Measurements from ENCODE around the gene ATP2B3.

Gene ATP2B3

GRCh38 chrX:153611298-153612095 lies 94.1 kb downstream of the ATP2B3 start:
- H3K4me3 ChIP-seq: no peak overlapping the region
- TF ChIP-seq FOXP2 (optimal IDR thresholded peaks at IDR 0.05; ENCODE audit: control extremely low read depth, extremely low read length, insufficient read depth): no peak
- TF ChIP-seq EZH2 (IDR thresholded peaks at IDR 0.05): no peak
- TF ChIP-seq POLR2AphosphoS5 (IDR thresholded peaks at IDR 0.05; ENCODE audit: borderline replicate concordance, low read depth, low read length): no peak
- no peaks in the 10 kb centered on the region for H3K36me3 ChIP-seq (ENCODE audit: insufficient read depth, low read length)
- H3K27ac ChIP-seq: no peak overlapping the region
- DNase-seq (ENCODE audit: low read depth, low spot score): no peak
- H3K9ac ChIP-seq (ENCODE audit: insufficient read length): no peak overlapping the region
- H3K9me3 ChIP-seq (ENCODE audit: low read depth, low read length): no peaks in the 10 kb centered on the region

- DNase-seq (ENCODE audit: low read depth, low spot score): no peak
- H3K36me3 ChIP-seq (ENCODE audit: insufficient read depth, low read length): no peaks in the 10 kb centered on the region
- no peak overlapping the region for H3K27ac ChIP-seq
Observed at GRCh38 chrX:153612413-153612812, 95.0 kb downstream of the ATP2B3 start.

GRCh38 chrX:153614818-153615217 lies 97.4 kb downstream of the ATP2B3 start:
- Histone ChIP-seq H3K9ac (ENCODE audit: insufficient read length) (no peak overlapping the region), H3K4me3 (no peak overlapping the region), H3K27ac (no peak overlapping the region), H3K9me3 (ENCODE audit: low read depth, low read length) (no peaks in the 10 kb centered on the region), H3K36me3 (ENCODE audit: insufficient read depth, low read length) (no peaks in the 10 kb centered on the region)
- no peak for DNase-seq (ENCODE audit: low read depth, low spot score)
- TF ChIP-seq POLR2AphosphoS5 (IDR thresholded peaks at IDR 0.05; ENCODE audit: borderline replicate concordance, low read depth, low read length) (no peak), FOXP2 (optimal IDR thresholded peaks at IDR 0.05; ENCODE audit: control extremely low read depth, extremely low read length, insufficient read depth) (no peak), EZH2 (IDR thresholded peaks at IDR 0.05) (no peak)

More at GRCh38 chrX:153612413-153612812, 95.0 kb downstream of the ATP2B3 start:
- Histone ChIP-seq H3K9ac (ENCODE audit: insufficient read length) (no peak overlapping the region), H3K9me3 (ENCODE audit: low read depth, low read length) (no peaks in the 10 kb centered on the region), H3K4me3 (no peak overlapping the region)
- TF ChIP-seq POLR2AphosphoS5 (IDR thresholded peaks at IDR 0.05; ENCODE audit: borderline replicate concordance, low read depth, low read length) (no peak), FOXP2 (optimal IDR thresholded peaks at IDR 0.05; ENCODE audit: control extremely low read depth, extremely low read length, insufficient read depth) (no peak), EZH2 (IDR thresholded peaks at IDR 0.05) (no peak)

GRCh38 chrX:153620576-153620975 lies 103.1 kb downstream of the ATP2B3 start:
- TF ChIP-seq FOXP2 (optimal IDR thresholded peaks at IDR 0.05; ENCODE audit: control extremely low read depth, extremely low read length, insufficient read depth) (no peak), POLR2AphosphoS5 (IDR thresholded peaks at IDR 0.05; ENCODE audit: borderline replicate concordance, low read depth, low read length) (no peak), EZH2 (IDR thresholded peaks at IDR 0.05) (no peak)
- DNase-seq (ENCODE audit: low read depth, low spot score): no peak
- no peak overlapping the region for H3K4me3 ChIP-seq

GRCh38 chrX:153621949-153622598 lies 104.6 kb downstream of the ATP2B3 start:
- Histone ChIP-seq H3K9me3 (ENCODE audit: low read depth, low read length) (no peaks in the 10 kb centered on the region), H3K9ac (ENCODE audit: insufficient read length) (no peak overlapping the region), H3K36me3 (ENCODE audit: insufficient read depth, low read length) (no peaks in the 10 kb centered on the region), H3K27ac (no peak overlapping the region), H3K4me3 (no peak overlapping the region)
- DNase-seq (ENCODE audit: low read depth, low spot score): no peak
- no peak for TF ChIP-seq FOXP2 (optimal IDR thresholded peaks at IDR 0.05; ENCODE audit: control extremely low read depth, extremely low read length, insufficient read depth)
- no peak for TF ChIP-seq POLR2AphosphoS5 (IDR thresholded peaks at IDR 0.05; ENCODE audit: borderline replicate concordance, low read depth, low read length)
- no peak for TF ChIP-seq EZH2 (IDR thresholded peaks at IDR 0.05)

More at GRCh38 chrX:153620576-153620975, 103.1 kb downstream of the ATP2B3 start:
- no peak overlapping the region for H3K9ac ChIP-seq (ENCODE audit: insufficient read length)
- no peak overlapping the region for H3K27ac ChIP-seq
- no peaks in the 10 kb centered on the region for H3K9me3 ChIP-seq (ENCODE audit: low read depth, low read length)
- no peaks in the 10 kb centered on the region for H3K36me3 ChIP-seq (ENCODE audit: insufficient read depth, low read length)

GRCh38 chrX:153622661-153623309 lies 105.3 kb downstream of the ATP2B3 start:
- TF ChIP-seq FOXP2 (optimal IDR thresholded peaks at IDR 0.05; ENCODE audit: control extremely low read depth, extremely low read length, insufficient read depth): no peak
- no peak for TF ChIP-seq POLR2AphosphoS5 (IDR thresholded peaks at IDR 0.05; ENCODE audit: borderline replicate concordance, low read depth, low read length)
- TF ChIP-seq EZH2 (IDR thresholded peaks at IDR 0.05): no peak
- no peak for DNase-seq (ENCODE audit: low read depth, low spot score)
- Histone ChIP-seq H3K4me3 (no peak overlapping the region), H3K27ac (no peak overlapping the region), H3K9me3 (ENCODE audit: low read depth, low read length) (no peaks in the 10 kb centered on the region), H3K36me3 (ENCODE audit: insufficient read depth, low read length) (no peaks in the 10 kb centered on the region), H3K9ac (ENCODE audit: insufficient read length) (no peak overlapping the region)

- Histone ChIP-seq H3K36me3 (ENCODE audit: insufficient read depth, low read length) (no peaks in the 10 kb centered on the region), H3K4me3 (no peak overlapping the region), H3K27ac (no peak overlapping the region), H3K9ac (ENCODE audit: insufficient read length) (no peak overlapping the region), H3K9me3 (ENCODE audit: low read depth, low read length) (no peaks in the 10 kb centered on the region)
- DNase-seq (ENCODE audit: low read depth, low spot score): no peak
- TF ChIP-seq POLR2AphosphoS5 (IDR thresholded peaks at IDR 0.05; ENCODE audit: borderline replicate concordance, low read depth, low read length) (no peak), FOXP2 (optimal IDR thresholded peaks at IDR 0.05; ENCODE audit: control extremely low read depth, extremely low read length, insufficient read depth) (no peak), EZH2 (IDR thresholded peaks at IDR 0.05) (no peak)
Observed at GRCh38 chrX:153623310-153624029, 106.0 kb downstream of the ATP2B3 start.

All from SK-N-MC (cell line).